IMR-90 (cell line): ENCODE measurements around the gene DEFB131A. TPM values are rescaled to one million over a fixed set of nuclear protein-coding genes. Genes with fewer than 3 reads are reported as not detected.
"Not testable (repeated sequence)": the region's sequence is repeated elsewhere in the genome, so short reads cannot be mapped to it uniquely, and the experiment has no call there.

Experiments
- ATAC-seq: fragments of 200-7000 bp; cut with Tn5 transposase; 2 replicates; pipeline ENCODE4 v1.9.1; 2020; ENCODE audit warnings: low read depth, mild to moderate bottlenecking, moderate library complexity
- BruUV-seq: library from RNA; stranded (reverse); fragments of 400-500 nt; replicated peaks from 2 replicates; lab custom pipeline; 2021; lab: Mats Ljungman, UMichigan
- CTCF ChIA-PET: fragments of 300-600 bp; formaldehyde crosslinking; extraction: SDS; loops from one replicate; lab custom pipeline; 2021; ENCODE audit warnings: antibody characterized with exemption; lab: Yijun Ruan, JAX
- POLR2A ChIA-PET: fragments of 300-600 bp; sonication (Branson Sonifier 250); formaldehyde crosslinking; loops from one replicate; lab custom pipeline; 2022; ENCODE audit warnings: antibody characterized with exemption; ENCODE audit not compliant: unreplicated experiment; lab: Charles Lee
- DNase-seq: peaks from one replicate; pipeline ENCODE4 v3.0.0; 2013
- H2AFZ ChIP-seq: replicated peaks from 2 replicates; pipeline ENCODE3; 2013; ENCODE audit warnings: low read length, mild to moderate bottlenecking; ENCODE audit not compliant: poor library complexity
- H2AK5ac ChIP-seq: 2 replicates; pipeline ENCODE4 v1.6.1; 2013; ENCODE audit warnings: low read depth, low read length, inconsistent platforms
- H2AK9ac ChIP-seq: replicated peaks from 2 replicates; pipeline ENCODE3; 2013; ENCODE audit warnings: mild to moderate bottlenecking, low read depth, low read length, moderate library complexity; ENCODE audit not compliant: poor library complexity
- H2BK120ac ChIP-seq: 2 replicates; pipeline ENCODE4 v1.6.1; 2013; ENCODE audit warnings: low read depth, low read length, inconsistent platforms
- H2BK15ac ChIP-seq: 3 replicates; pipeline ENCODE4 v1.6.1; 2013; ENCODE audit warnings: low read depth, low read length, inconsistent platforms
- H2BK20ac ChIP-seq: 2 replicates; pipeline ENCODE4 v1.6.1; 2013; ENCODE audit warnings: low read depth, mild to moderate bottlenecking, inconsistent platforms, low read length, moderate library complexity
- H2BK5ac ChIP-seq: 2 replicates; pipeline ENCODE4 v1.6.1; 2013; ENCODE audit warnings: mild to moderate bottlenecking, low read depth, low read length, inconsistent platforms; ENCODE audit not compliant: poor library complexity, severe bottlenecking
- H3K14ac ChIP-seq: replicated peaks from 2 replicates; pipeline ENCODE4 v1.6.1; 2013; ENCODE audit warnings: low read depth, low read length, inconsistent platforms
- H3K18ac ChIP-seq: 2 replicates; pipeline ENCODE4 v1.6.1; 2013; ENCODE audit warnings: low read depth, low read length, control low read depth
- H3K23ac ChIP-seq: 2 replicates; pipeline ENCODE4 v1.6.1; 2013; ENCODE audit warnings: low read depth, low read length, inconsistent platforms
- H3K27ac ChIP-seq: 2 replicates; pipeline ENCODE4 v1.5.1; 2013; ENCODE audit warnings: mild to moderate bottlenecking, control low read depth, low read length; ENCODE audit not compliant: insufficient read depth
- H3K27me3 ChIP-seq: 2 replicates; pipeline ENCODE4 v1.6.1; 2013; ENCODE audit warnings: low read length; ENCODE audit not compliant: control insufficient read depth, insufficient read depth
- H3K36me3 ChIP-seq: 2 replicates; pipeline ENCODE4 v1.6.1; 2013; ENCODE audit warnings: low read length, mixed read lengths; ENCODE audit not compliant: control insufficient read depth, insufficient read depth
- H3K4ac ChIP-seq: 2 replicates; pipeline ENCODE4 v1.6.1; 2013; ENCODE audit warnings: low read depth, low read length, inconsistent platforms
- H3K4me1 ChIP-seq: 2 replicates; pipeline ENCODE4 v1.6.1; 2013; ENCODE audit warnings: low read length, mixed read lengths; ENCODE audit not compliant: control insufficient read depth, insufficient read depth
- H3K4me2 ChIP-seq: 2 replicates; pipeline ENCODE4 v1.6.1; 2013; ENCODE audit warnings: low read depth, mild to moderate bottlenecking, control low read depth, low read length, moderate library complexity
- H3K4me3 ChIP-seq: 2 replicates; pipeline ENCODE4 v1.5.1; 2013; ENCODE audit warnings: low read depth, mild to moderate bottlenecking, control low read depth, low read length, moderate library complexity; ENCODE audit not compliant: insufficient read depth
- H3K56ac ChIP-seq: 2 replicates; pipeline ENCODE4 v1.6.1; 2013; ENCODE audit warnings: low read length, inconsistent platforms; ENCODE audit not compliant: insufficient read depth; ENCODE audit errors: extremely low read depth
- H3K79me1 ChIP-seq, 2 experiments: 2 replicates each; pipeline ENCODE4 v1.6.1; 2013; ENCODE audit warnings: low read length in 2 of 2, inconsistent platforms in 1 of 2, low read depth in 1 of 2
- H3K9ac ChIP-seq: 2 replicates; pipeline ENCODE4 v1.6.1; 2013; ENCODE audit warnings: low read depth, low read length, control low read depth
- H3K9me1 ChIP-seq: 2 replicates; pipeline ENCODE4 v1.6.1; 2013; ENCODE audit warnings: low read length, inconsistent platforms; ENCODE audit not compliant: insufficient read depth
- H3K9me3 ChIP-seq: 2 replicates; pipeline ENCODE4 v1.6.1; 2013; ENCODE audit warnings: low read length; ENCODE audit not compliant: control insufficient read depth, insufficient read depth
- H4K20me1 ChIP-seq: 2 replicates; pipeline ENCODE4 v1.6.1; 2013; ENCODE audit warnings: low read length, inconsistent platforms; ENCODE audit not compliant: insufficient read depth
- H4K5ac ChIP-seq: 2 replicates; pipeline ENCODE4 v1.6.1; 2013; ENCODE audit warnings: mild to moderate bottlenecking, low read depth, low read length, control low read depth
- H4K8ac ChIP-seq, 2 experiments: 2 replicates each; pipeline ENCODE4 v1.6.1; 2013; ENCODE audit warnings: low read depth in 2 of 2, low read length in 2 of 2, control low read depth in 1 of 2, inconsistent platforms in 1 of 2
- H4K91ac ChIP-seq: 2 replicates; pipeline ENCODE4 v1.6.1; 2013; ENCODE audit warnings: low read depth, low read length, inconsistent platforms; ENCODE audit not compliant: insufficient read depth
- WGBS, 2 experiments: methylation state at CpG; one replicate each; pipeline versions ENCODE4 v1.1.5 to v1.1.7; 2013; ENCODE audit warnings: missing lambda C conversion rate in 2 of 2; ENCODE audit not compliant: insufficient read length in 1 of 2; ENCODE audit errors: extremely low coverage in 2 of 2; 5-methylcytosine and 5-hydroxymethylcytosine counted together
- dilution Hi-C: fragments of 300-500 bp; cut with HindIII; formaldehyde crosslinking; loops from one replicate; pipeline ENCODE4 v1.14.3; 2018; ENCODE audit warnings: low sequenced_read_pairs; ENCODE audit not compliant: unreplicated experiment
- in situ Hi-C: fragments of 300-500 bp; cut with MboI; formaldehyde crosslinking; loops from 3 replicates; pipeline ENCODE4 v1.14.3; 2019; ENCODE audit warnings: low sequenced_read_pairs, inconsistent platforms, mixed read lengths
- intact Hi-C: fragments of 100-400 bp; cut with micrococcal nuclease; formaldehyde crosslinking; loops from 2 replicates; pipeline ENCODE4 v1.10.0; 2022
- polyA plus RNA-seq, 3 experiments: library from polyadenylated mRNA; depleted of rRNA; stranded (reverse); fragments of >200 nt; gene quantifications; 2 replicates each; pipeline ENCODE4 v1.2.3, GENCODE V29; 2012; ENCODE audit warnings: low replicate concordance in 1 of 3
- total RNA-seq: library from RNA; depleted of rRNA; stranded (reverse); fragments of >200 nt; gene quantifications from 2 replicates; pipeline ENCODE4 v1.2.3, GENCODE V29; 2012

Gene DEFB131A
- total and polyA plus RNA-seq, 2 of the 4 experiments (the other 2 are of a cell fraction) = not detected

DNA sequence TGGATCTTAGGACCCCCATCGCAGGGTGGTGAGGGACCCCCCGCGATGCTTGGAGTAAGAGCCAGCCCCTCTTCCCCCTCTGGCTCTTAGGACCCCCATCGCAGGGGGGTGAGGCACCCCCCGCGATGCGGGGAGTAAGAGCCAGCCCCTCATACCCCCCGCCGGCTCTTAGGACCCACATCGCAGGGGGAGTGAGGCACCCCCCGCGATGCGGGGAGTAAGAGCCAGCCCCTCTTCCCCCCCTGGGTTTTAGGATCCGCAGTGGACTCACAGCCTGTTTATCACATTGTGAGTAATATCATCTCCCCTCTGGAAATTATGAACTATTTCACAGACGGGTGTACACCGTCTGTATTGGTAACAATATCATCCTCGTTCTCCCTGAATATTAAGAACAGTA lies 46.8 kb downstream of the DEFB131A start:
- H3K14ac ChIP-seq, H2AK9ac ChIP-seq, H3K4me2 ChIP-seq, in situ Hi-C loops, H2BK15ac ChIP-seq, H3K36me3 ChIP-seq, H3K79me1 ChIP-seq, POLR2A ChIA-PET, H2BK120ac ChIP-seq, H2AK5ac ChIP-seq, H3K9me1 ChIP-seq, H3K4ac ChIP-seq, H3K56ac ChIP-seq, H2BK5ac ChIP-seq, intact Hi-C loops, CTCF ChIA-PET, H3K9ac ChIP-seq, DNase-seq, H2BK20ac ChIP-seq, H4K5ac ChIP-seq, H3K23ac ChIP-seq, H4K91ac ChIP-seq, ATAC-seq, H3K27me3 ChIP-seq, H2AFZ ChIP-seq, H3K27ac ChIP-seq, dilution Hi-C loops, H3K4me1 ChIP-seq, H3K4me3 ChIP-seq, H4K8ac ChIP-seq, H3K9me3 ChIP-seq, BruUV-seq, H4K20me1 ChIP-seq, H3K18ac ChIP-seq: not testable (repeated sequence)
- WGBS, 2 experiments = no CpG with 5 or more reads among the region's 17 CpGs

DNA sequence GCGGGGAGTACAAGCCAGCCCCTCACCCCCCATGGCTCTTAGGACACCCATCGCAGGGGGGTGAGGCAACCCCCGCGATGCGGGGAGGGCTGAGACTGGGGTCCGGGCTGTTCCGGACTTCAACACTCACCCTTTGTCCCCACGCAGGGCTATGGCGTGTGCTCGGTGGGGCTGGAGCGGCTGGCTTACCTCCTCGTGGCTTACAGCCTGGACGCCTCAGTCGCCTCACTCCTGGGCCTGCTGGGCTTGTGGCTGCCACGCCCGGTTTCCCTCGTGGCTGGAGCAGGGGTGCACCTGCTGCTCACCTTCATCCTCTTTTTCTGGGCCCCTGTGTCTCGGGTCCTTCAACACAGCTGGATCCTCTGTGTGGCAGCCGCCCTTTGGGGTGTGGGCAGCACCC lies 49.4 kb downstream of the DEFB131A start:
- H3K18ac ChIP-seq, H2AK5ac ChIP-seq, dilution Hi-C loops, H3K36me3 ChIP-seq, H4K20me1 ChIP-seq, BruUV-seq, POLR2A ChIA-PET, H2BK15ac ChIP-seq, H2BK5ac ChIP-seq, H3K27me3 ChIP-seq, DNase-seq, H4K5ac ChIP-seq, H2BK120ac ChIP-seq, CTCF ChIA-PET, H3K4me3 ChIP-seq, H3K14ac ChIP-seq, H2AFZ ChIP-seq, intact Hi-C loops, H3K4ac ChIP-seq, H4K8ac ChIP-seq, H2BK20ac ChIP-seq, H4K91ac ChIP-seq, H3K23ac ChIP-seq, H3K9me3 ChIP-seq, ATAC-seq, H3K56ac ChIP-seq, H3K9me1 ChIP-seq, H3K9ac ChIP-seq, in situ Hi-C loops, H2AK9ac ChIP-seq, H3K79me1 ChIP-seq, H3K27ac ChIP-seq, H3K4me2 ChIP-seq, H3K4me1 ChIP-seq: not testable (repeated sequence)
- WGBS, 2 experiments = no CpG with 5 or more reads among the region's 19 CpGs
